ENCODE results near the gene ACAT2.
"Not testable (repeated sequence)": the region's sequence is repeated elsewhere in the genome, so short reads cannot be mapped to it uniquely, and the experiment has no call there.

The ACAT2 gene

GRCh38 chr6:159816775-159817174 is 54.9 kb downstream of the ACAT2 start:
- DNase-seq, result not testable (repeated sequence)

- no peak for DNase-seq
These were observed 56.3 kb downstream of the ACAT2 start for GRCh38 chr6:159817951-159818739.

GRCh38 chr6:159819098-159819497 is 57.3 kb downstream of the ACAT2 start:
- DNase-seq, result no peak

- DNase-seq, result no peak
These were observed 58.2 kb downstream of the ACAT2 start for GRCh38 chr6:159819932-159820640.

- DNase-seq, result no peak
These were observed 59.3 kb downstream of the ACAT2 start for GRCh38 chr6:159821122-159821521.

- DNase-seq, result no peak
These were observed 59.9 kb downstream of the ACAT2 start for GRCh38 chr6:159821726-159822125.

- no peak for DNase-seq
These were observed 62.1 kb downstream of the ACAT2 start for GRCh38 chr6:159823953-159824352.

GRCh38 chr6:159824690-159825089 is 62.8 kb downstream of the ACAT2 start:
- DNase-seq, result not testable (repeated sequence)

- no peak for DNase-seq
These were observed 64.2 kb downstream of the ACAT2 start for GRCh38 chr6:159826004-159826403.

GRCh38 chr6:159826968-159827647 is 65.3 kb downstream of the ACAT2 start:
- DNase-seq, result peak; percentile 10

- DNase-seq, result no peak
These were observed 66.2 kb downstream of the ACAT2 start for GRCh38 chr6:159828074-159828473.

All from SHP77 treated with DMSO at 0.1 percent for 48 hours (cell line).